ENCODE data around the gene UVRAG. TPM values are rescaled to one million over a fixed set of nuclear protein-coding genes. Genes with fewer than 3 reads are reported as not detected.

UVRAG gene
- total RNA-seq, 1 donor from 2014 or later = 20.2 TPM

DNA sequence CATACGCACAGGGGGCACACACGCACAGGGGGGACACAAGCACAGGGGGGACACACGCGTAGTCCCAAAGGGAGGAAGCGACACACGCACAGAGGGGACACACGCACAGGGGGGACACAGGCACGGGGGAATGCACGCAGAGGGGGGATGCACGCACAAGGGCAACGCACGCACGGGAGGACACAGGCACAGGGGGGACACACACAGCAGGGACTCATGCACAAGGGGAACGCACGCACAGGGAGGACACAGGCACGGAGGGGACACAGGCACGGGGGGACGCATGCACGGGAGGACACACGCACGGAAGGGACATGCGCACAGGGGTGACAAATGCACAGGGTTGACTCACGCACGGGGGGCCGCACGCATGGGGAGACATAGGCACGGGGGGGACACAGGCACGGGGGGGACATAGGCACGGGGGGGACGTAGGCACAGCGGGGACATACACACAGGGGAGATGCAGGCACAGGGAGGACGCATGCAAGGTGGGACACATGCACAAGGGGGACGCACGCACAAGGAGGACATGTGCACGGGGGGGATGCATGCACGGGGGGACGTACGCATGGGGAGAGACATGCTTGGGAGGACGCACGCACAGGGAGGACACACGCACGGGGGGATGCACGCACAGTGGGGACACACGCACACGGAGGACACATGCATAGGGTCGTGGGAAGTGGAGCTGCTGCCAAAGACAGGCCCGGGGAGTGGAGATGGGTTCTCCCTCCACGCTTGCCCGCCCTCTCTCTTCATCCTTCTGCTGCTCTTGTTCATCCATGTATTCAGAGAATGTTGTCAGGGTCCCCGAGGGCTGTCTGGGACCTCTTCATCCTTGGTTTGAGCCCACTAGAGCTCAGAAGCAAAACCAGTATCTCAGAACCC is 350.1 kb downstream of the UVRAG start:
- Mint-ChIP-seq H3K27me3 (ENCODE audit: unreplicated experiment) (no peaks in the 10 kb centered on the region), H3K4me1 (ENCODE audit: unreplicated experiment) (peaks cover 17% of the 10 kb centered on the region)

DNA sequence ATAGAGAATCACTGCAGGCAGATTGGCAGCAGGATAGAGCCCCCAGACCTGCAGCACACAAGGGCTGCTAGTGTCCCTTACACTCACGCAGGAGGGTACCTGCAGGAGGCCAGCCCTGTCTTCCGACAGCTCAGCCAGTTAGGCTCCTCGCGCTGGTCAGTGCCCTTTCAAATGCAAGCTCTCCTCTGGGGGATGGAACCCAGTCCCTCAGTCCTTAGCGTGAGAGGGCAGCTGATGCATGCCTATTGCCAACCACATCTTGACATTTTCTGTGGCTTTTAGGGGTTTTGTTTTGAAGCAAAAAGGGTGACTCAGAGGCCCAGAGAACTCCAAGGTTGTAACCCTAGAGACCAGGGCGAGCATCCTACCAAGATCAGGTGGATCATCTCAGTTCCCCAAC is 351.3 kb downstream of the UVRAG start:
- H3K9me3 Mint-ChIP-seq (ENCODE audit: unreplicated experiment) = no peaks in the 10 kb centered on the region
- H3K36me3 Mint-ChIP-seq (ENCODE audit: unreplicated experiment) = no peaks in the 10 kb centered on the region
- no peak overlapping the region for H3K4me3 Mint-ChIP-seq (ENCODE audit: unreplicated experiment)
- no peaks in the 10 kb centered on the region for H3K27me3 Mint-ChIP-seq (ENCODE audit: unreplicated experiment)
- TF ChIP-seq CTCF (IDR thresholded peaks at IDR 0.05) = no peak
- H3K27ac Mint-ChIP-seq (ENCODE audit: unreplicated experiment) = no peak overlapping the region
- no peak for DNase-seq (ENCODE audit: extremely low spot score, unreplicated experiment)
- H3K4me1 Mint-ChIP-seq (ENCODE audit: unreplicated experiment) = peaks cover 19% of the 10 kb centered on the region

More for the DNA sequence above, 350.1 kb downstream of the UVRAG start:
- no peak overlapping the region for H3K4me3 Mint-ChIP-seq (ENCODE audit: unreplicated experiment)
- no peaks in the 10 kb centered on the region for H3K9me3 Mint-ChIP-seq (ENCODE audit: unreplicated experiment)
- no peak for TF ChIP-seq CTCF (IDR thresholded peaks at IDR 0.05)
- no peak overlapping the region for H3K27ac Mint-ChIP-seq (ENCODE audit: unreplicated experiment)
- DNase-seq (ENCODE audit: extremely low spot score, unreplicated experiment) = no peak
- no peaks in the 10 kb centered on the region for H3K36me3 Mint-ChIP-seq (ENCODE audit: unreplicated experiment)

DNA sequence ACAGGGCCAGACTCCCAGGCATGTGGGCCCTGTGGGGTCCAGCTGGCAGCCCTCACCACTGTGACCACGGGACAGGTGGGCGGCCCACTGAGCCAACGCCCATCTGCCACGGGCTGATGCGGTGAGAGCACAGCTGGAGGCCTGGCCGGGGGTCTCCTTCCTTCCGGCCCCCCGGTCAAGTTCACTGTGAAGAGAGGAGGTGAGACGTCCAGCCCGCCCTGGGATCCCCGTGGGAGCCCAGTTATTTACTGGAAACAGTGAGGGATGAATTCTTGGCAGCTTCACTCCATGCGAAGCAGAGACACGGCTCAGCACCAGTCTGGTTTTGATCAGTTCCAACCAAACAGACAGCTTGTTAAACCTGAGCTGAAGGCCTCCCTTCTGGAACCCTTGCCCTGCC is 352.6 kb downstream of the UVRAG start:
- Mint-ChIP-seq H3K4me1 (ENCODE audit: unreplicated experiment) (peaks cover 21% of the 10 kb centered on the region), H3K27me3 (ENCODE audit: unreplicated experiment) (no peaks in the 10 kb centered on the region), H3K36me3 (ENCODE audit: unreplicated experiment) (no peaks in the 10 kb centered on the region), H3K27ac (ENCODE audit: unreplicated experiment) (no peak overlapping the region), H3K9me3 (ENCODE audit: unreplicated experiment) (no peaks in the 10 kb centered on the region), H3K4me3 (ENCODE audit: unreplicated experiment) (no peak overlapping the region)
- no peak for TF ChIP-seq CTCF (IDR thresholded peaks at IDR 0.05)
- no peak for DNase-seq (ENCODE audit: extremely low spot score, unreplicated experiment)

GRCh38 chr11:76169473-76169896 is 354.5 kb downstream of the UVRAG start:
- TF ChIP-seq CTCF (IDR thresholded peaks at IDR 0.05) = no peak
- Mint-ChIP-seq H3K4me1 (ENCODE audit: unreplicated experiment) (peaks cover 21% of the 10 kb centered on the region), H3K4me3 (ENCODE audit: unreplicated experiment) (no peak overlapping the region), H3K36me3 (ENCODE audit: unreplicated experiment) (no peaks in the 10 kb centered on the region), H3K27ac (ENCODE audit: unreplicated experiment) (no peak overlapping the region), H3K27me3 (ENCODE audit: unreplicated experiment) (no peaks in the 10 kb centered on the region), H3K9me3 (ENCODE audit: unreplicated experiment) (no peaks in the 10 kb centered on the region)
- no peak for DNase-seq (ENCODE audit: extremely low spot score, unreplicated experiment)

DNA sequence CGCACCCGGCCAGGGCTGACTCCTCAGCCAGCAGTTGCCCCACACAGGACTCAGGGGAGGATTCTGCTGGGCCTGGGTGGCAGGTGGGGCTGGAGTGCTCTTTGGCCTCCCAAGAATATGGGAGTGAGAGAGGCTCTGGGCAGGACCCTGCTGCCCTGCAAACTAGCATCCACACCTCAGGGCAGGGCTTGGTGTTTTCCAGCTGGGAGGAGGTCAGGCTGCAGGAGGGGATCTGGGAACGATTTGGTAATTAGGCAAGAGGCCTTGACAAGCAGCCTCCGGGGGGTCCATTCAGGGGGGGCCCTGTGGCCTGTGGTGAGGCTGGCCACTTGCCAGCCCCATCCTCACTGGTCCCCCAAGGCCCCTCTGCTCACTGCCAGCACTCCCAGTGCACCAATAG is 355.5 kb downstream of the UVRAG start:
- no peak for DNase-seq (ENCODE audit: extremely low spot score, unreplicated experiment)
- TF ChIP-seq CTCF (IDR thresholded peaks at IDR 0.05) = no peak
- no peaks in the 10 kb centered on the region for H3K9me3 Mint-ChIP-seq (ENCODE audit: unreplicated experiment)
- H3K4me1 Mint-ChIP-seq (ENCODE audit: unreplicated experiment) = peaks cover 21% of the 10 kb centered on the region
- no peaks in the 10 kb centered on the region for H3K36me3 Mint-ChIP-seq (ENCODE audit: unreplicated experiment)
- no peak overlapping the region for H3K27ac Mint-ChIP-seq (ENCODE audit: unreplicated experiment)
- no peaks in the 10 kb centered on the region for H3K27me3 Mint-ChIP-seq (ENCODE audit: unreplicated experiment)
- no peak overlapping the region for H3K4me3 Mint-ChIP-seq (ENCODE audit: unreplicated experiment)

All from osteocyte (in vitro differentiated cells).